Ramos (cell line): Measurements from ENCODE around the gene KIF26A.
"Not testable (repeated sequence)": the region's sequence is repeated elsewhere in the genome, so short reads cannot be mapped to it uniquely, and the experiment has no call there.

Experiments
- in situ Hi-C: fragments of 300-500 bp; cut with MboI; formaldehyde crosslinking; loops from one replicate; pipeline ENCODE4 v1.14.3; 2022; ENCODE audit warnings: low sequenced_read_pairs; ENCODE audit not compliant: unreplicated experiment

Gene KIF26A

DNA sequence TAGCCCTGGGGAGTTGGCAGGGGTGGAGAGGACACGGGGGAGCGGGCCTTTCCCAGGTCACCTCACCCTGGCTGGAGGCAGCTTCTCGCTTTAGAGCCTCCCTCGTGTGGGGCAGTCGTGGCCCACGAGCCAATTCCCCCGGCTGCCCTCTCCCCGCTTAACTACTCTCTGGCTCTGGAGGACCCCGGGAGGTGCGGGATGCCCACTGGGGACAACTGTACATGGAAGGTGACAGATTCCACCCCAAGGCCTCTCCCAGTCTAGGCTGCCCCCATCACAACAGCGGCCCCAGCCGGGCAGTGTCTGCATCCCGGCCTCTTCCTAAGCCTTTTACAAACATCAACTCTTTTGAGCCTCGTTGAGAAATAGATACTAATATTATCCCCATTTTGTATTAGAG, 78.1 kb downstream of the KIF26A start:
- in situ Hi-C loops, result no loop called here

DNA sequence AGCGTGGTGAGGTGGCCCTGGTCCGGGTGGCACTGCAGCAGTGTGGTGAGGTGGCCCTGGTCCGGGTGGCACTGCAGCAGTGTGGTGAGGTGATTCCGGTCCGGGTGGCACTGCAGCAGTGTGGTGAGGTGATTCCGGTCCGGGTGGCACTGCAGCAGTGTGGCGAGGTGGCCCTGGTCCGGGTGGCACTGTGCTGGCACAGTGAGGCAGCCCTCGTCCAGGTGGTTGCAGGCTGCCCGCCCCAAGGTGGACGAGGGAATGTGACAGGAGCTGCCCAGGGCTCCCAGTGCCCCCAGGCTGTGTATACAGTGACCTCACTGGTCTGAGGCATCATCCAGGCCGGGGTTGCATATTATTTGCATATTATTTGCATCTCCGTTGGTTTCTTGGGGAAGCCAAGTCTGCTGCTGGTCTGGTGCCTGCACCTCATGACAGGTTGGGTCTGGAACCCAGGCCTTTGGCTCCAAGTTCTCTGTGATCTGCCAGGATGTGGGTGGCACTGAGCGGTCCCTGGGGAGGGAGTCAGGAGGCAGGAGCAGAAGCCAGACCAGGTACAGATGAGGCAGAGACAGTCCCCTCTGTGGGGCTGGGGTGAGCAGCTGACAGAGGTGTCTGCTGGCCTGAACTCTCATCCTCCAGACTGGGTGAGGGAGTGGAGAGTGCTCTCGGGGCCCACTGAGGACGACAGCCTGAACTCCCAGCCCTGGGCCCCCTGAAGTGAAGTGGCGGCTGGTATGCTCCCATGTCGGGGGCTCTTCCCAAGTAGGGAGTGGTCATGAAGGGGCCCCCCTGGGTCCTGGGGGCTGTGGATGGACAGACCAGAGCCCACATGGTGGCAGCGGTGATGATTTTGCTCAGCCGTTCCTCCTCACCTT, 79.3 kb downstream of the KIF26A start:
- in situ Hi-C loops, result no loop called here

DNA sequence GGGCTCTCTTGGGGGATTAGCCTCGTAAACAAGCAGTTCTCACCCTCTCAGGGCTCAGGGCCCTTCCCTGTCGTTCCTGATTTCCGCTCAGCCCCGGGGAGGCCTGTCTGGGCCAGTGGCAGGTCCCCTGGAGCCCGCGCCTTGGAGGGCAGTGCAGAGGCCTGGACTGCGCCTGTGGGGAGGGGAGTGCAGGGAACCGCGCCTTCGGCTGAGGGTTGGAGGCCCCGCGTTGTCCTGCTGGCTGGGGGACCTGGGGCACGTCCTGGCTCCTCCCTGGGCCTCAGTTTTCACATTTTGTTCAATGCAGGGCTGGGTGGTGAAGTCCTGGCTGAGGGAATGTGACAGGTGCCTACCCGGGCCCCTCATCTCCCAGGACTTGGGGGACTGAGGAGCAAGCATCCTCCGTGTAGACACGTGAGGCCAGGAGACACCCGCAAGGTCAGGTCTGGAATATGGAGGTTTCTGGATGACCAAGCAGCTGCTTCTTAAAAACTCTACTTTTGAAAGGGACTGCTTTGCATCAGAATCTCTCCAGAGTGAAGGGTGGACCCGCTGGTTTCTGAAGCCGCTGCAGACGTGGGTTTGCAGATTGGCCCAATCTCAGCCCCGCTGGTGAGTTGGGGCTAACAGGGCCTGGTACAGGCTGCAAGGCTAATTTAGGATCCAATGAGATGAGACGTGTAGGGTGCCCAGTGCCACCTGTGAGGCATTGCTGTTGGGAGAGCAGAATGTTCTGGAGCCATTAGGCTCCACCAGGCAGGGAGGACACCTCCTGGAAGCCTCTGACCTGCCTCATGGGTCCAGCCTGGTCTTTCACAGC, 80.2 kb downstream of the KIF26A start:
- in situ Hi-C loops, result no loop called here

DNA sequence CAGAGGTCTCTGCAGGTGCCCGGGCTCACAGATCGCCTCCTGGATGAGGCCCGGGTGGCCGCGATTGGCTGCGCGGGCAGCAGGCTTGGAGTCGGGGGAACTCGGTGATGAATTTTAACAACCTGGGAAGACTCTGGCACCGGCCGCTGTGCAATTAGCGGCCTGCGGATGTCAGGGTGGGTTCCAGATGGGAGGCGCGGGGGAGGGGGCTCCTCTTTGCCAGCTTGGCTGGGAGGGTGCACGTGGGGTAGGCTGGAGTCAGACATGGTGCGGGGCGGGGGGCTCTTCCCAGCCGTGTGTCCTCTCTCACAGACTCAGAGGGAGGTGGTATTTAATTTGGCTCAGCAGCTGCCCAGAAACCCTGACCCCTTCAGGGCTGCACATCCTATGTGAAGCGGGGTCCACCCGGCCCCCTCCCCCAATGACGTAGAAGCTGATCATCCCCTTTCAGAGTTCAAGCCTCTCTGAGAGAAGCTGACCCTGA, 81.4 kb downstream of the KIF26A start:
- in situ Hi-C loops, result no loop called here

DNA sequence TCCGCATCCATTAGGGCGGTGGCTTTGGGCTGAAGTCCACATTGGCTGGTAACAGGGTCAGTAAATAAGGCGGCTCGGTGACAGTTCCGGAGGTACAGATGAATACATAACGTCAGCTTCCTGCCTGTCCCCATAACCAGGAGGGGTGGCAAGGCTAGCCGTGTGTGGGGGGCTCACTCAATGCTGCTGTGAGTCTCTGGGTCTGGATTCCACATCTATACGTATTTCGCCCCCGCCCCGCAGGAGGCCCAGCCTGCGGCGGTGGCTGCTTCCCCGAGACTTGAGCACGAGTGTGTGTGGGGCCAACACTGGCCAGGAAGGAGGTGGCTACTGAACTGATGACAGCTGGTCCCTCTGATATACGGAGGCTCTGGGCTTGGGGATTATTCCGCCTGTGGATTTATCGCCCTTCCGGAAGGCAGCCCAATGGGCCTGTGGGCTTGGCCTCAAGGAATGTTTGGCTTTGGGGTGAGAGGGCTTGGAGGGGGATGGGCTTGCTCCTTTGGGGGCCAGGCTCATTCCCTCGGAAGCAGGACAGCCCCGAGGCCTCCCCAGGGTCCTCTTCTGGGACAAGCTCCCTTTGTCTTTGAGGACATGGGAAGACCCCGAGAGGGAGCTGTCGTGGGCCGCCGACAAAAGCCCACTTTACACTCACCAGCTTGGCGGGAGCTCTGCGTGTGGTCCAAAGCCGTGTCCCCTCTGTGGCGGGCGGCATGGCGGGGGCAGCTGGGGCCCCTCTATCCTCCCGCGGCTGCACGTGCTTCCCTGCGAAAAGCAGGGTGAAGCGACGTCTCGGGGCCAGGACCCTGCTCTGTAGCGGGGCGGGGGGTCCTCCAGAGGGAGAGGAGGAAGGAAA, 82.1 kb downstream of the KIF26A start:
- in situ Hi-C loops, result no loop called here

DNA sequence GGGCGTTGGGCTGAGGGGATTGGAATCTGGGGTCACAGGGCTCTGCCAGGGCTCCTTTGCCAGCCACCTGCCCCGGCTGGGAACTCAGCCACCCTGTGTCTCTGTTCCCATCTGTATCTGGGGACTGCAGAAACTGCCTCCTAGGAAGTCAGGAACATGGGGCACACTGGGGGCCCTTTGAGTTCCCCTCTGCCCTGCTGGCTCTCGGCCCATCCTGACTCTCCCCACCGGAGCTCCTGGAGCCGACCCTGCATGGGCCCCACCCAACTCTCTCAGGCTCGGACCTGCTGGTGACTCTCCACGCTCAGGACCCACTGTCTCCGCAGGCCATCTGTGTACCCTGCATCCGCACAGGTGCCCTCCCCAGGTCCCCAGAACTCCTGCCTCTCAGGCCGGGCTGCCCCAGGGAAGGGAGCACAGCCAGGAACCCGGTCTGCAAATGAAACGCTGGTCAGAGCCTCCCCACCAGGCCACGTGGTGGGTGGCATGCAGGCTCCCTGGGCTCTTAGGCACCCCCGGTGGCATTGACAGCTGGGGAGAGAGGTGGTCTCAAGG, 82.8 kb downstream of the KIF26A start:
- in situ Hi-C loops, result no loop called here

DNA sequence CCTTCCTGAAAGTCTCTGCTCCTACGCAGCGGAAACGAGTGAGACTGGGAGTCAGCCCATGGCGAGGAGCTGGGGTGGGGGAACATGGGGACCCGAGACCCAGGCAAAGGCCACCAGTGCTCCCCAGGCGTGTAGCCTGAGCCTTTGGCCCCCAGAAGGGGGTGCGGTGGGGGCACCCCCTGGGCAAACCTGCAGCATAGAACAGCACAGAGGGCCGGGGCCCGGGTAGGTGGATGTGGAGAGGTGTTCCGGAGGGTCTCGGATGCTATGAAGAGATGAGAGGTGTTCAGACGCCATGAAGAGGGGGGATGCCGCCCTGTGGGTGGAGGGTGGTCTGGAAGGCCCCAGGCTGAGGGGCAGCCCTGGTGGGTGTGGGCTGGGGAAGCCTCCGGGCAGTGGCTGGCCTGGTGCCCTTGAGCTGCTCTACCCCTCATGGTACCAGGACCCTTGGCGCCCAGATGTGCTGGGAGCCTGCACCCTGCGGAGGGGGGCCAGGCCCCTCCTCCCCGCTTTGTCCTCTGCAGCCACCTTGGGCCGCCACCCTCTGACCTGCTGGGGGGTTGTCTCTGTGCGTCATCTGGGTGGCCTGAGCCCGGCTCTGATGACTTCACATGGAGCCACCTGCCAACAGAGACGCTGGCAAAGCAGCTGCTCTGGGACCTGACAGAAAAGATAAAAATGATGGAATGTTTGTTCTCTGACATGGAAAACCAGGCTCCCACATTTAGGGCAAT, 83.4 kb downstream of the KIF26A start:
- in situ Hi-C loops, result no loop called here

DNA sequence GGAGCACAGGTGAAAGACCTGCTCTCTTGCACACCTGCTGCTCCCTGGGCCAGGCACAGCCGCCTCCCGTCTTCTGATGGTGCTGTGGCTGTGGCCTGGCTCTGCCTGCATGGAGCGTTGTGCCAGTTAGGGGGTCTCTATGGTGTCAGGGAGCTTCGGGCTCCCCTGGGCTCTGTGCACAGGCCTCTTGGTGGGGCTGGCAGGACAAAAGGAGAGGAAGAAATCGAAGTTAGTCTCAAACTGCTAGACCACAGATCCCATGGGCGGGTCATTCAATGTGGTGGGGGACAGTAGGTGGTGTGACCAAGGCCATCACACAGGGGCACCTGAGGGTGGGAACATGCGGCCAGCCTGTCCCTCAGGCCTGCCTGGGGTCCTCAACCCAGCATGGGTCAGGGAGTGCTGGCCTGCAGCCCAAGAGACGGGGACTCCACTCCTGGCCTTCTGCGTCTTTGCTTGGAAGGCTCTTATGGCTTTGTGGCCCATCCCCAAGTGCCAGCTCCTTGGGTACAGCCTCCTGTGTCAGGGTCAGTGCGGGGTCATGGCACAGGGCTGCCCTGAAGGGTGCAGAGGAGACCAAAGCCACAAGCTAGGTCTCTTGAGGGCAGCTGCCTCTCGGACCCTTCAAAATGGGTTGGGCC, 84.1 kb downstream of the KIF26A start:
- in situ Hi-C loops, result no loop called here

DNA sequence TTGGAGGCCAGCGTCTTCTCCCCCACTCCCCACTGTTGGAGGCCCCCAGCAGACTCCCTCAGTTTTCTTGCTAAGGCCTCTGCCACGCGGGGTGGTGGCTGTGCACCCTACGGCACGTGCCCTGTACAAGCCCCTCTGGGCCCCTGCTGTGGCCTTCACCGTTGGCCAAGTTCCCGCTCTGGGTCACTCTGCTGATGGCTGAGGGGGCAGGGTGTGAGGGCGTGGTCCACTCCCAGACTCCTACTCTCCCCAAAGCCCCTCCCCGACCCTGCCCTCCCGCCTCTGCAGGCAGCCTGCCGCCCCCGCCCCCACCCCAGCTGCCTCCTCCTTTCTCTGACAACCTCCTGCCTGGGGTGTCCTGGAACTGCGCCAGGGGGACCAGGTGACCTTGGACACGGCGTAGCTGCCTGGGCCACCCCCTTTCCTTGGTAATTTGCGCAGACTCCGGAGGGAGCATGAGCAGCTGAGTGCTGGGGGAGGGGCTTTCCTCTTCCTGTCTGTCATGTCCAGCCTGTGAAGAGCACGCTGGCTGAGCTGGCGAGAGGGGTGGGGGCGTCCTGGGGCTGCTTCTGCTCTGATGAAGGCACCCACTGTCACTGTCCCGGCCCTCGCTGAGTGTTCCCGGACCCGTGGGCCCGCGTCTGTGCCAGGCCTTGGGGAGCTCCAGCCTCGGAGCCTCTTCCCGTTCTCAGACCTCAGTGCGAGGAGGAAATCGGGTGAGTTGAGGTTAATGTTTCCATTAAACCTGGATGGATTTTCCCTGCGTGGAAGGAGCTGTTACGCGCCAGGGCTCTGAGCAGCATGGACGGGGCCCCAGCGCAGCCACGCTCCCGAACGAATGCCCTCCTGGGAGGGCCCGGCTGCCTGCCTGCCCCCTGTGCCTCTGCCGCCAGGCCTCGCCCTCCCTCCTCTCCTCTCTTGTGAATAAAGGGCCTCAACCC, 85.0 kb downstream of the KIF26A start:
- in situ Hi-C loops, result no loop called here

DNA sequence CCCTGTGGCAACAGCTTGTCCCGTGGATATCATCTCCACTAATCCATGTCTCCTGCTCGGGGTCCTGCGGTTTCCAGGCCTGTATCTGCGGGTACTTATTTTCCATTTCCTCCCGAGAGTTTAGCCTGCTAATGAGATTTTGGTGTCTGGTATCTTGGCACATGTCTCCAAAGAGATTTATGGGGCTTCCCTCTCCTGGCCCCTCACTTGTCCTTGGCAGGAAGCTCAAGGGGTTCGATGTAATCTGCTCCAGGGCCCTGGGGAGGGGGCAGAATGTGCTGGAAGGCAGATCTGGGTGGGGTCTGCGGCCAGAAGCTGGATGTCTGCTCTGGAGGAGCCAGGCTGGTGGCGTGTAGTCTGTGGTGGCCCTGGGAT, 85.7 kb downstream of the KIF26A start:
- in situ Hi-C loops, result no loop called here

DNA sequence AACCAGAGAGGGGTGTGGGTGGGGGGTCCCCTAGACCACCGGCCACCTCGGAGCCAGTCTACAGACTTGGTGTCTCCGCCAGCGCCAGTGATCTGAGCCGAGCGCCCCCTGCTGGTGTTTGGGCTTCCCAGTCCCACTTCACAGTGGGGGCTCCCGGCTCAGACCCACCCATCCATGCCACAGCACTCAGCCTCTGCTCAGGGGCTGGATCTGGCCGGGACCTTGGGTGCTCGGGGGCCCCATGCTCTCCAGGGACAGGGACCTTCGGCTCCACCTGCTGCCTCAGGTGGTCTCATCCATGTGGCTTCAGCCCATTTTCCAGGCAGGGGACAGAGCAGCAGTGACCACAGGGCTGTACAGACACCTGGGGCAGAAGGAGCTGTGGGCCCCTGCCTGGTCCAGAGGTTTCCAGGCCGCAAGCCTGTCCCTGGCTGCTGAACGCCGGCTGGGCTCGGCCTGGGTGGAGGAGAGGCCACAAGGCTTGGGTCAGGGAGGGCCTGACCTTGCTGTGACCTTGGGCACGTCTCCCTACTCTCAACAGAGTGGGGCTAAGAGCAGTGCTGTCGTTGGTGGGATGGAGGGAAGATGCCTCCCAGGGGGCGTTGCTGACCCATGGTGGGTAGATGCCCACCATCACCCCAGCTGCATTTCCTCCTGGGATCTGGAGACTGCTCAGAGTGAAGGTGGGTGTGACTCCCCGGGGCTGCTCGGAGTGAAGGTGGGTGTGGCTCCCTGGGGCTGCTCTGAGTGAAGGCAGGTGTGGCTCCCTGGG, 86.3 kb downstream of the KIF26A start:
- in situ Hi-C loops, result no loop called here

DNA sequence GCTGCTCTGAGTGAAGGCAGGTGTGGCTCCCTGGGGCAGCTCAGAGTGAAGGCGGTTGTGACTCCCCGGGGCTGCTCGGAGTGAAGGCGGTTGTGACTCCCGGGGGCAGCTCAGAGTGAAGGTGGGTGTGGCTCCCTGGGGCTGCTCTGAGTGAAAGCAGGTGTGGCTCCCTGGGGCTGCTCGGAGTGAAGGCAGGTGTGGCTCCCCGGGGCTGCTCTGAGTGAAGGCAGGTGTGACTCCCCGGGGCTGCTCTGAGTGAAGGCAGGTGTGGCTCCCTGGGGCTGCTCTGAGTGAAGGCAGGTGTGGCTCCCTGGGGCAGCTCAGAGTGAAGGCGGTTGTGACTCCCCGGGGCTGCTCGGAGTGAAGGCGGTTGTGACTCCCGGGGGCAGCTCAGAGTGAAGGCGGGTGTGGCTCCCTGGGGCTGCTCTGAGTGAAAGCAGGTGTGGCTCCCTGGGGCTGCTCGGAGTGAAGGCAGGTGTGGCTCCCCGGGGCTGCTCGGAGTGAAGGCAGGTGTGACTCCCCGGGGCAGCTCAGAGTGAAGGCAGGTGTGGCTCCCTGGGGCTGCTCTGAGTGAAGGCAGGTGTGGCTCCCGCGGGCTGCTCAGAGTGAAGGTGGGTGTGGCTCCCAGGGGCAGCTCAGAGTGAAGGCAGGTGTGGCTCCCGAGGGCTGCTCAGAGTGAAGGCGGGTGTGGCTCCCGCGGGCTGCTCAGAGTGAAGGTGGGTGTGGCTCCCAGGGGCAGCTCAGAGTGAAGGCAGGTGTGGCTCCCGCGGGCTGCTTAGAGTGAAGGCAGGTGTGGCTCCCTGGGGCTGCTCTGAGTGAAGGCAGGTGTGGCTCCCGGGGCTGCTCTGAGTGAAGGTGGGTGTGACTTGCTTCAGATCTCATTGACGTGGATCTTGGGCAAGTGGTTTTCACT, 87.1 kb downstream of the KIF26A start:
- in situ Hi-C loops, result not testable (repeated sequence)

DNA sequence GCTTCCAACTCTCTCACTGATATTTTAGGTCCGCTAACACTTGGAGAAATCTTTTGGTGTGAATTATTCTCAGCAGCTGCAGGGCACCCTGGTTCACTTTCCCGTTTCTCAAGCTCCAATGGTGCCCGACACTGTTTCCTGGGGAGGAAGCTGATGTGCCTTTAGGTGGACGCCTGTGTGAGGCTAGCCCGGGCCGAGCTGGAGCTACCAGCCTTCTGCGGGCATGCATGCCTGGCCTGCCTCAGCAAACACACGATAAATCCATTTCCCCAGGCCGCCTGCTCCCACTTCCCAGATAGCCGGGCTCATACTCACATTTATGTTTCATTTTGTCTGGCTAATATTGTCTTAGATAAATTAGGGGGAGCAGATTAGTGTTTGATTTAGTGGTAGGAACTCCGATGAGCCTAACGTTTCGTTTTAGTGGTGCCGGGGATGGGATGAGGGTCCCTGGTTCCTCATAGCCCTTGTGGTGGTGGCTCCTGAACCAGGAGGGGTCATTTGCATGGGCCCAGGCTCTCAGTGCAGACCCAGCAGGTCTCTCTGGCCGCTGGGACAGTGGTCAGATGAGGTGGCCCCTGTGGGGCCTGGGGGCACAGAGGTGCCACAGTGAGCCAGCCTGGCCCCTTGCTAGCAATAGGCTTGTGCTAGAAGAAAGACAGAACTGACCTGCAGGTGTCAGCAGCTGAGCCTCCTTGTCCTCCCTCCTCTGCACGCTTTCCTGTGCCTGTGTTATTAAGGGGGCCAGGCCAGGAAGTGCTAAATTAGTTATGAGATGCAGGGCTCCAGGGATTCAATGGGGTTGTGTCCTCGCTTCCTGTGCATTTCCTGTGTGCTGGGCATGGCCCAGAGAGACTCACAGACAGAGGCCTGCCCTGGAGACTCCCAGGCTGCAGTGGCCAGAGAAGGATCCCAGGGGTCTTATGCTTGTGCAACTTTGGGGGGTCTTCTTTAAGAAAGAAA, 88.3 kb downstream of the KIF26A start:
- in situ Hi-C loops, result no loop called here

DNA sequence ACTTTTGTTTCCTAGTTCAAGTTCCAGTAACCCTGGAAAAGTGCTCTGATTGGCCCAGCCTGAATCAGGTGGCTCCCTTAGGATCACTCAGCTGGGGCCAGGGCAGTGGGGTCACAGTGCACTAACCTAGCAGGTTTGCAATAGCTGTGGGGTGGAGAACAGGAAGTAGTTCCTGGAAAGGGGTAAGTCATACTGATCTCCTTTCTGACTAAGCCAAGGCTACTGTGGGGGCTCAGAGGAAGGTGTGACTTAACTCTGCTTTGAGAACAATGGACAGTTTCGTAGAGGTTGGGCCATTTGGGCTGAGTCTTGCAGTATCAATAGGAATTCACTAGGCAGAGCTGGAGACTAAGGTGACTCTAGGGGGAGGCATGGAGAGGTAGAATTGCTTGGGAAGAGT, 89.4 kb downstream of the KIF26A start:
- in situ Hi-C loops, result no loop called here

DNA sequence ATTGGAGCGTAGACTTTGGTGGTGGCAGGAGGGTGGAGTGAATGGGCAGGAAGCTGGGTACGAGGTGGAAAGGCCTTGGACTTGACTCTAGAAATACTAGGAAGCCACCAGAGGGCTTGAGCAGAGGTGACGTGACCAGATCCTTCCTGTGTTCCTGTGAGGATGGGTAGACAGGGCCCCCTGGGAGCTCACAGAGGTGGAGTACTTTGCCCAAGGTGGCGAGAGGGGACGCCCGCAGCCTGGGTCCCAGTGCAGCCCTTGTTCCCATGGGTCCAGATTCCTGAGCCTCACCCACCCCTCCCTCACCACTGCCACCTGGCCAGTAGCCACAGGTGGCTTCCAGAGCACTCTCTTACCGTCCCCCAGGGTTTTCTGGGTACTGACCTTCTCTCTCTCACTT, 89.8 kb downstream of the KIF26A start:
- in situ Hi-C loops, result no loop called here
